H9 (cell line): ENCODE measurements around the gene GYPE. TPM values are rescaled to one million over a fixed set of nuclear protein-coding genes. Genes with fewer than 3 reads are reported as not detected.
"Not testable (repeated sequence)": the region's sequence is repeated elsewhere in the genome, so short reads cannot be mapped to it uniquely, and the experiment has no call there.

Experiments used
- DNase-seq: peaks from one replicate; pipeline ENCODE4 v3.0.0-alpha.2; 2017
- H2AFZ ChIP-seq: one replicate; pipeline ENCODE4 v1.6.1; 2013; ENCODE audit warnings: mild to moderate bottlenecking, low read length, control low read depth, moderate library complexity
- H2AK5ac ChIP-seq: 2 replicates; pipeline ENCODE4 v1.6.1; 2013; ENCODE audit warnings: low read length, control low read depth, mixed read lengths; ENCODE audit not compliant: insufficient read length
- H2BK120ac ChIP-seq: one replicate; pipeline ENCODE4 v1.6.1; 2013; ENCODE audit warnings: low read depth, mild to moderate bottlenecking, low read length, control low read depth, inconsistent platforms; ENCODE audit not compliant: poor library complexity, severe bottlenecking
- H2BK12ac ChIP-seq: 2 replicates; pipeline ENCODE4 v1.6.1; 2013; ENCODE audit warnings: low read length, control low read depth, mixed read lengths, low read depth; ENCODE audit not compliant: insufficient read length
- H2BK15ac ChIP-seq: 2 replicates; pipeline ENCODE4 v1.6.1; 2013; ENCODE audit warnings: low read depth, low read length, control low read depth
- H2BK20ac ChIP-seq: one replicate; pipeline ENCODE4 v1.6.1; 2013; ENCODE audit warnings: low read depth, mild to moderate bottlenecking, low read length, control low read depth, inconsistent platforms; ENCODE audit not compliant: poor library complexity, severe bottlenecking
- H2BK5ac ChIP-seq: 2 replicates; pipeline ENCODE4 v1.6.1; 2013; ENCODE audit warnings: low read length, control low read depth, mixed read lengths; ENCODE audit not compliant: insufficient read length
- H3K14ac ChIP-seq: 2 replicates; pipeline ENCODE4 v1.6.1; 2013; ENCODE audit warnings: low read length, control low read depth; ENCODE audit not compliant: insufficient read depth
- H3K18ac ChIP-seq: 2 replicates; pipeline ENCODE4 v1.6.1; 2013; ENCODE audit warnings: low read depth, mild to moderate bottlenecking, mixed read lengths, low read length, control low read depth; ENCODE audit not compliant: insufficient read length
- H3K23ac ChIP-seq: 2 replicates; pipeline ENCODE4 v1.6.1; 2013; ENCODE audit warnings: low read length, control low read depth, mixed read lengths, low read depth; ENCODE audit not compliant: insufficient read length
- H3K23me2 ChIP-seq: 2 replicates; pipeline ENCODE4 v1.6.1; 2013; ENCODE audit warnings: low read depth, mild to moderate bottlenecking, mixed read lengths, low read length, control low read depth; ENCODE audit not compliant: insufficient read length, poor library complexity, severe bottlenecking
- H3K27ac ChIP-seq: 2 replicates; pipeline ENCODE4 v1.5.1; 2013; ENCODE audit warnings: low read length, control low read depth, mixed read lengths, low read depth; ENCODE audit not compliant: insufficient read length
- H3K27me3 ChIP-seq: 2 replicates; pipeline ENCODE4 v1.6.1; 2013; ENCODE audit warnings: low read length, control low read depth, inconsistent platforms; ENCODE audit not compliant: insufficient read depth
- H3K4ac ChIP-seq: 2 replicates; pipeline ENCODE4 v1.6.1; 2013; ENCODE audit warnings: low read depth, mild to moderate bottlenecking, control low read depth, inconsistent platforms, low read length, moderate library complexity
- H3K4me1 ChIP-seq: 2 replicates; pipeline ENCODE4 v1.6.1; 2013; ENCODE audit warnings: low read length, control low read depth, inconsistent platforms; ENCODE audit not compliant: insufficient read depth
- H3K4me2 ChIP-seq: 2 replicates; pipeline ENCODE4 v1.6.1; 2013; ENCODE audit warnings: low read length, control low read depth, mixed read lengths; ENCODE audit not compliant: insufficient read length, insufficient read depth
- H3K56ac ChIP-seq: 2 replicates; pipeline ENCODE4 v1.6.1; 2013; ENCODE audit warnings: low read depth, mild to moderate bottlenecking, mixed read lengths, low read length, control low read depth; ENCODE audit not compliant: insufficient read length
- H3K79me1 ChIP-seq: 2 replicates; pipeline ENCODE4 v1.6.1; 2013; ENCODE audit warnings: low read depth, mild to moderate bottlenecking, moderate library complexity, low read length, control low read depth, inconsistent platforms; ENCODE audit not compliant: insufficient read depth, poor library complexity, severe bottlenecking
- H3K79me2 ChIP-seq: 2 replicates; pipeline ENCODE4 v1.6.1; 2013; ENCODE audit warnings: low read length, control low read depth, inconsistent platforms; ENCODE audit not compliant: insufficient read depth
- H3K9ac ChIP-seq: 2 replicates; pipeline ENCODE4 v1.6.1; 2013; ENCODE audit warnings: low read length, control low read depth, mixed read lengths; ENCODE audit not compliant: insufficient read length; ENCODE audit errors: extremely low read depth
- H3K9me3 ChIP-seq: one replicate; pipeline ENCODE4 v1.6.1; 2013; ENCODE audit warnings: low read depth, low read length, inconsistent platforms; ENCODE audit not compliant: control insufficient read depth
- H3T11ph ChIP-seq: one replicate; pipeline ENCODE4 v1.6.1; 2013; ENCODE audit warnings: mild to moderate bottlenecking, low read length, control low read depth, inconsistent platforms
- H4K20me1 ChIP-seq: one replicate; pipeline ENCODE4 v1.6.1; 2013; ENCODE audit not compliant: control insufficient read depth, insufficient read length, insufficient read depth
- H4K5ac ChIP-seq: 2 replicates; pipeline ENCODE4 v1.6.1; 2013; ENCODE audit warnings: low read depth, mild to moderate bottlenecking, mixed read lengths, low read length, control low read depth; ENCODE audit not compliant: insufficient read length
- H4K8ac ChIP-seq: replicated peaks from 2 replicates; pipeline ENCODE4 v1.6.1; 2013; ENCODE audit warnings: low read length, control low read depth, mixed read lengths, low read depth; ENCODE audit not compliant: insufficient read length
- H4K91ac ChIP-seq: 2 replicates; pipeline ENCODE4 v1.6.1; 2013; ENCODE audit warnings: low read depth, mild to moderate bottlenecking, moderate library complexity, mixed read lengths, low read length, control low read depth; ENCODE audit not compliant: insufficient read length
- H3K27ac Mint-ChIP-seq, 3 experiments: 2 replicates in 2 of 3; 3 replicates in 1 of 3; pipeline ENCODE4 v1.8.0; 2020 to 2021; ENCODE audit warnings: mixed read lengths in 3 of 3, mild to moderate bottlenecking in 1 of 3, moderate library complexity in 1 of 3
- H3K27me3 Mint-ChIP-seq: 2 replicates; pipeline ENCODE4 v1.8.0; 2021; ENCODE audit warnings: low read depth, mild to moderate bottlenecking, moderate library complexity, mixed read lengths
- H3K36me3 Mint-ChIP-seq, 3 experiments: 2 replicates in 2 of 3; 3 replicates in 1 of 3; pipeline ENCODE4 v1.8.0; 2020 to 2021; ENCODE audit warnings: low read depth in 3 of 3, mixed read lengths in 3 of 3; ENCODE audit not compliant: insufficient read depth in 1 of 3
- H3K4me1 Mint-ChIP-seq, 2 experiments: 2 replicates each; pipeline ENCODE4 v1.8.0; 2020; ENCODE audit warnings: mixed read lengths in 2 of 2
- H3K4me3 Mint-ChIP-seq, 2 experiments: 2 replicates in 1 of 2; 3 replicates in 1 of 2; pipeline ENCODE4 v1.8.0; 2020 to 2021; ENCODE audit warnings: mild to moderate bottlenecking in 2 of 2, mixed read lengths in 2 of 2, moderate library complexity in 1 of 2
- H3K9me3 Mint-ChIP-seq, 2 experiments: 2 replicates in 1 of 2; 3 replicates in 1 of 2; pipeline ENCODE4 v1.8.0; 2020; ENCODE audit warnings: mild to moderate bottlenecking in 2 of 2, mixed read lengths in 2 of 2, moderate library complexity in 1 of 2
- WGBS: extraction: QIAGEN DNeasy Blood & Tissue Kit; methylation state at CpG from one replicate; pipeline ENCODE4 v1.1.7; 2013; ENCODE audit warnings: missing lambda C conversion rate, low lambda C conversion rate, mixed read lengths; ENCODE audit not compliant: insufficient read length; ENCODE audit errors: extremely low coverage; 5-methylcytosine and 5-hydroxymethylcytosine counted together
- total RNA-seq: library from RNA; stranded (reverse); gene quantifications from 2 replicates; pipeline ENCODE4 v1.2.1, GENCODE V29; 2021

The GYPE gene
- total RNA-seq, 1 experiment from 2014 or later = not detected

DNA sequence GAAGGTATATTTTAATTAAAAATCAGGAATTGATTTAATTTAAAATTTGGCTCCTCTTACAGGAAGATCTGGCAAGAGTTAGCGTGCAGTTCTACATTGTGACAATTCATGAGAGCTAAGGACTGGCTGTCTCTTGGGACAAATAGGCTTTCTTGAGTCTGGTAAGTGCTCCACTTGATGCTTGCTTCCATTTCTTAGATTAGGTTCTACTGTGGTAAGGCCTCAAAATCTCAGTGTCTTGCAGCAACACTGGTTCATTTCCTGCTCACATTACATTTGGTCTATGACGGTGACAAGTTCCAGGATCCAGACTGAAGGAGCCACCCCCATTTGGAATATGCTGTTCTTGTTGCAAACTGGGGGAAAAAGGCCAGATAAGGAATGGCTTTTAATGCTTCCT is 7.1 kb upstream of the GYPE start:
- not testable (repeated sequence) for H2BK5ac ChIP-seq, H3K56ac ChIP-seq, H3K79me2 ChIP-seq, H3K36me3 Mint-ChIP-seq, H3K4me2 ChIP-seq, H4K91ac ChIP-seq, H3K9me3 ChIP-seq, H3K23me2 ChIP-seq, H3K27ac ChIP-seq, H3K4ac ChIP-seq, H2BK15ac ChIP-seq, H3K9ac ChIP-seq, H2AK5ac ChIP-seq, H2BK120ac ChIP-seq, H3K4me3 Mint-ChIP-seq, H3K79me1 ChIP-seq, H2BK12ac ChIP-seq, H3K4me1 ChIP-seq, H3K18ac ChIP-seq, DNase-seq, H4K20me1 ChIP-seq, H3K27me3 Mint-ChIP-seq, H2AFZ ChIP-seq, H3T11ph ChIP-seq, H3K9me3 Mint-ChIP-seq, H4K5ac ChIP-seq, H3K27ac Mint-ChIP-seq, H3K27me3 ChIP-seq, H2BK20ac ChIP-seq, H3K14ac ChIP-seq, H4K8ac ChIP-seq, H3K4me1 Mint-ChIP-seq, H3K23ac ChIP-seq
- WGBS = no CpG with 5 or more reads among the region's 2 CpGs

GRCh38 chr4:143911528-143912417 is 6.4 kb upstream of the GYPE start:
- peak; percentile 27 for DNase-seq
- H3K9ac ChIP-seq, H3K4me3 Mint-ChIP-seq: not testable (repeated sequence)

More at GRCh38 chr4:143911528-143912417, 6.4 kb upstream of the GYPE start:
- H2BK15ac ChIP-seq, H2AFZ ChIP-seq, H4K20me1 ChIP-seq, H4K8ac ChIP-seq, H3K9me3 Mint-ChIP-seq, H3K27me3 Mint-ChIP-seq, H3K23me2 ChIP-seq, H3K4me2 ChIP-seq, H3T11ph ChIP-seq, H3K9me3 ChIP-seq, H2AK5ac ChIP-seq, H2BK12ac ChIP-seq, H4K5ac ChIP-seq, H3K4ac ChIP-seq, H3K18ac ChIP-seq, H3K27ac ChIP-seq, H2BK5ac ChIP-seq, H3K4me1 Mint-ChIP-seq, H3K14ac ChIP-seq, H4K91ac ChIP-seq, H3K79me2 ChIP-seq, H3K23ac ChIP-seq, H2BK20ac ChIP-seq, H3K36me3 Mint-ChIP-seq, H3K56ac ChIP-seq, H3K4me1 ChIP-seq, H3K27me3 ChIP-seq, H3K27ac Mint-ChIP-seq, H3K79me1 ChIP-seq, H2BK120ac ChIP-seq: not testable (repeated sequence)
- no CpG with 5 or more reads among the region's 59 CpGs for WGBS
